OCI-M2 (cell line): ENCODE measurements around the gene RBM12.
"Not testable (repeated sequence)": the region's sequence is repeated elsewhere in the genome, so short reads cannot be mapped to it uniquely, and the experiment has no call there.

Experiments
- DNase-seq: peaks from one replicate; lab custom pipeline; 2025; ENCODE audit not compliant: unreplicated experiment; lab: John Stamatoyannopoulos, UW

RBM12 gene

GRCh38 chr20:35698298-35699126 is 33.8 kb upstream of the RBM12 start:
- no peak for DNase-seq

GRCh38 chr20:35697696-35698297 is 33.1 kb upstream of the RBM12 start:
- no peak for DNase-seq

DNA sequence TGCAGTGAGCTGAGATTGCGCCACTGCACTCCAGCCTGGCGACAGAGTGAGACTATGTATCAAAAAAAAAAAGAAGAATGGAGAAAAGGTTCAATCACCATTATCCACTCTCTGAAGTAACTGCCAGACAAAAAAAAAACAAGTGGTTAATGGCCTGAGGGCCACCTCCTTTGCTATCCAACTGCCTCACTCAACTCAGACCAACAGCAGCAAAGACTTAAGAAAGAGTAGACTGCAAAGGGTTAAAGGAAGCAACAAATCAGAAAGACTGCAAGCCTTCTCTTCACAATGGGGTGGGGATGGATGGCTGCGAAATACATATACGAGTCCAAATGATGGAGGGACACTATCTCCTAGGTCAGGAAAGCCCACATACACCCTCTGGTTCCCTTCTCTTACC is 31.3 kb upstream of the RBM12 start:
- DNase-seq = no peak

- no peak for DNase-seq
Observed at GRCh38 chr20:35695245-35695749, 30.6 kb upstream of the RBM12 start.

- DNase-seq = no peak
Observed at GRCh38 chr20:35690265-35690664, 25.6 kb upstream of the RBM12 start.

GRCh38 chr20:35686872-35687271 is 22.2 kb upstream of the RBM12 start:
- DNase-seq = not testable (repeated sequence)

GRCh38 chr20:35685368-35685767 is 20.7 kb upstream of the RBM12 start:
- DNase-seq = not testable (repeated sequence)

DNA sequence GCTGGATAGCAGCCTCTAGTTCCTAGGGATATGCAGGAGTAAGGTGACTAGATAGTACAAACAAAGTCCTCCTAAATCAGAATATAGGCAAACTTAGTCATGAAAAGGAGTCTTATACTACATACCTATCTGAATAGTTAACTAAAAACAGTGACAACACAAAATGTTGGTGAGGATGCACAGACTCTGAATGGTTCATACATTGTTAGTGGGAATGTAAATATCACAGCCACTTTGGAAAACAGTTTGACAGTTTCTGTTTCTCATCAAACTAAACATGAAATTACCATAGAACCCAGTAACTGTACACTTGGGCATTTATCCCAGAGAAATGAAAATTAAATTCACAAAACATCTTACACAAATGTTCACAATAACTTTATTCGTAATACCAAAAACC is 17.3 kb upstream of the RBM12 start:
- DNase-seq = no peak

DNA sequence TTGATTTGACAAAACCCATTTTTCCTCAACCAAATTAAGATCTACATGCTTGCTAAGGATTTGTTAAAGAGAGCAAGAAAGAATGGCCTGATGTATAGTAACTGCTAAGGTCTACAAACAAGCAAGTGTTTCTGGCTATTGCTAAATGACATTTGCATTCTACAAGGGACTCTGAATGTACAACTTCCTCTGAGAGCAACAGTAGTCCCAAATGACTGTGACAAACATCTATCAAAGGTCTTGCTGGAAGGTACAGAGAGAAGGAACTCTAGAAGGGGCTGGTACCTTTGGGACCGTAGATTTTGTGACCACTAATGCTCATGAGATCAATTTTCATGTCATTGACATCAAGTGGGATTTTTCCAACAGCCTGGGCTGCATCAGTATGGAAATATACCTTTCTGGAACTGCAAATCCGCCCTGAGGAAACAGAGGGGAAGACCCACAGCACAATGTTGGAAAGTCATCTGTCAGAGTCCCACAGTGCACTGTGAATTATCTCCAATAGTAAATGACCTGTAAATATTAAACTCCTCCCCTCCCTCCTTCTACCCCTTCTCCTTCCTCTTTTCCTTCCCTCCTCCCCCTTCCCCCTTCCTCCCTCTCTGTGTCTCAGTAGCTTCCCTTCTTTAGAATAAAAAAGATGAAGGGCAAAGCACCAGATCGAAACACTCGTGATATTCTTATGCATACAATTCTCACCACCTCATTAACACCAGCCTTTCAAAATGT is 15.9 kb upstream of the RBM12 start:
- no peak for DNase-seq

- DNase-seq = no peak
Observed at GRCh38 chr20:35674921-35675320, 10.2 kb upstream of the RBM12 start.

DNA sequence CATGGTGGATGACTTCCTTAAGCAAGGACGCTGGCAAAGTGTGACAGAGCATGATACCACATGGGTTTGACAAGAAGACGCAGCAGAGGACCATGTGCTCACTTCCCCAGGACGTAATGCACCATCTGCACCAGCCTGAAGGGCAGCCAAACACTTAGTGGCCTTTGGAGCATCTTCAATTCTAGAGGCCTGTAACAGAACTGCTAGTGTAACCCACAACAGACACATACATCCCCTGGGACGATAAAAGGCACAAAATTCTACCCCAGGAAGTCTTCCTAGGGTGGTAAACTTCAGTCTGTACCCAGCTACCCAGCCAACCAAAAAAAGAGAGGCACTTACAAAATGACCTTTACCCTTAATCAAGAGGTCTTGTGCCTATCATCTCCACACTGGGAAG is 9.2 kb upstream of the RBM12 start:
- DNase-seq = no peak

DNA sequence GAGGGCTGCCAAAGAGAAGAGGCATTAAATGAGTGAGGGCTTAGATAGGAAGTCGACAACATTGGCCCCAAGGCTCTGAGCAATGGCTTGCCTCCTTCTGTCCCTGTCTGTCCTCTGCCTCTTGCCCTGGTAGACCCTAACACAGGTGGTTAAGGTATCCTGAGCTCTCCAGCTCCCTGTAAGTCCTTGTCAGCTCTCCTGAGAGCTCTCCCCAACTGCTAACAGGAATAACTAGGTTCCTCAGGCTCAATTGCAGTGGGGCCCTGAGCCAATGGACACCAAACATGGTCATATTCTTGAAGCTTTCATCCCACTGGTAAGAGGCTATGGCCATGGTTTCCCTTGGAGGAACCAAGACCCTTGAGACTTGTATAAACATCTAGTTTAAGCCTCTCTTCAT is 5.0 kb upstream of the RBM12 start:
- DNase-seq = no peak

- DNase-seq = no peak
Observed at GRCh38 chr20:35669221-35669620, 4.5 kb upstream of the RBM12 start.

DNA sequence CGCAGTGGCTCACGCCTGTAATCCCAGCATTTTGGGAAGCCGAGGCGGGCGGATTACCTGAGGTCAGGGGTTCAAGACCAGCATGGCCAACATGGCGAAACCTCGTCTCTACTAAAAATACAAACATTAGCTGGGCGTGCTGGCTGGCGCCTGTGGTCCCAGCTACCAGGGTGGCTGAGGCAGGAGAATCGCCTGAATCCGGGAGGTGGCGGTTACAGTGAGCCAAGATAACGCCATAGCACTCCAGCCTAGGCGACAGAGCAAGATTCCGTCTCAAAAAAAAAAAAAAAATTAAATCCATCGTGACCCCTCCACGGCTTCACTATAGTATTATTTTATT is 1.2 kb upstream of the RBM12 start:
- DNase-seq = no peak

- DNase-seq = no peak
Observed at GRCh38 chr20:35663516-35664465, 909 bp downstream of the RBM12 start.

GRCh38 chr20:35662551-35662950 is 2.1 kb downstream of the RBM12 start:
- no peak for DNase-seq

GRCh38 chr20:35661908-35662307 is 2.8 kb downstream of the RBM12 start:
- no peak for DNase-seq

DNA sequence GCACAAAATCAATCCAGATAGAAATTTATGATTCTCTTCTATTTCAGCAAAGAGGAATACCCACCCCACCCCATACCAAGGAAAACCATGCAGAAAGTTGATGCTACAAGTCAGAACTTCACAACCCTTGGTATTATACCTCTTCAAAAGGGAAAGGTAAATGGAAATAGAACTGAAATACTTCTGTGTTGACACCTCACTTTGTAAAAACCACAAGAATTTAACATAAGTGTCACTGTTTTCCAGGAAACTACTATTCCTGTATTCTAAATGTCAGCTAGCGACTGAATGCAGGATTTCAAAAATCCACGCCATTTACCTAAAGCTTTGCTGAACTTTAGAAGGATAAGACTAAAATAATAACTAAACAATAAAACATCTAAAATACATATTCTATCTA is 3.6 kb downstream of the RBM12 start:
- DNase-seq = no peak

- DNase-seq = no peak
Observed at GRCh38 chr20:35660122-35660937, 4.4 kb downstream of the RBM12 start.

DNA sequence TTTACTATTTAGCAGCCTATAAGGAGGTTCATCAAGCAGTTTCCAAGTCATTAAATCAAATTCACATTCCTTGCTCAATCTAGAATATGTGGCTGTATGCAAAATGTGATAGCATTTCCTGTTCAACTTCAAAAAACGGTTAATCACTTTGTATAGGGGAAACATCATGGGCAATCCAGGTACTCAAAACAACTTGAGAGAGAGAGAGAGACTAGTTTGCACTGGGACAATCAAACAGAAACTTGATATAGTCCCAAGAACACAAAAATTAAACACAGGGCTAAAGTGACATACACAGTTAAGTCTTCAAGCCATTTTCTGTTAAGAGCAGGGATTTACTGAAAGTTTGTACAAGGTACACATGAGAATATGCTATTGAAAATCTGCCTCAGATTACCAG is 7.4 kb downstream of the RBM12 start:
- DNase-seq = no peak
